Measurements from ENCODE around the gene NTM. TPM values are rescaled to one million over a fixed set of nuclear protein-coding genes. Genes with fewer than 3 reads are reported as not detected.

Gene NTM
- polyA plus RNA-seq, 1 donor (not counting 4 experiments of a cell fraction or from before 2014, with no cell fraction given): 47.9 TPM

- no peak overlapping the region for H2AFZ ChIP-seq (ENCODE audit: control insufficient read depth, low read length)
- no peak for FAIRE-seq
Measured at GRCh38 chr11:131664816-131665215, 294.4 kb downstream of the NTM start.

GRCh38 chr11:131665344-131665968 is 295.0 kb downstream of the NTM start:
- Histone ChIP-seq H3K79me2 (ENCODE audit: control insufficient read depth, insufficient read depth, low read length) (no peaks in the 10 kb centered on the region), H3K9me3 (ENCODE audit: control insufficient read depth, low read depth, low read length) (no peaks in the 10 kb centered on the region), H4K20me1 (ENCODE audit: control insufficient read depth, extremely low read depth, insufficient read depth, low read length) (no peaks in the 10 kb centered on the region), H2AFZ (ENCODE audit: control insufficient read depth, low read length) (no peak overlapping the region), H3K9ac (ENCODE audit: control insufficient read depth, extremely low read depth, insufficient read depth, low read length) (no peak overlapping the region), H3K9me1 (ENCODE audit: control insufficient read depth, extremely low read depth, insufficient read depth, low read length) (no peaks in the 10 kb centered on the region), H3K27me3 (ENCODE audit: control insufficient read depth, extremely low read depth, insufficient read depth, low read length) (no peaks in the 10 kb centered on the region), H3K4me2 (ENCODE audit: control insufficient read depth, extremely low read depth, insufficient read depth, low read depth, low read length) (no peak overlapping the region), H3K36me3 (ENCODE audit: control insufficient read depth in 2 of 2, extremely low read depth in 1 of 2, insufficient read depth in 2 of 2, low read length in 2 of 2) (no peaks in the 10 kb centered on the region), H3K4me3 (ENCODE audit: control insufficient read depth in 2 of 3, extremely low read depth in 1 of 3, insufficient read depth in 2 of 3, low read depth in 1 of 3, low read length in 3 of 3) (no peak overlapping the region), H3K4me1 (ENCODE audit: control insufficient read depth, extremely low read depth, insufficient read depth, low read length) (no peaks in the 10 kb centered on the region), H3K27ac (ENCODE audit: control insufficient read depth, insufficient read depth, low read length) (no peak overlapping the region)
- TF ChIP-seq EZH2 (IDR thresholded peaks at IDR 0.05; ENCODE audit: low read length): no peak
- no peak for TF ChIP-seq CTCF (optimal IDR thresholded peaks at IDR 0.05 in 1 of 3, IDR thresholded peaks at IDR 0.05 in 1 of 3, conservative IDR thresholded peaks at IDR 0.05 in 1 of 3; ENCODE audit: extremely low read depth in 1 of 3, insufficient read depth in 2 of 3, low read length in 3 of 3)
- dilution Hi-C loops (cut with MboI; ENCODE audit: extremely low pct_ligation_motif_present, low sequenced_read_pairs): loop anchor here (25.0 kb wide), 1 partner anchor 603 kb away; no protein-coding TSS in a partner anchor
- FAIRE-seq (no peak), DNase-seq (ENCODE audit: low read depth, low spot score) (no peak)

More at GRCh38 chr11:131664816-131665215, 294.4 kb downstream of the NTM start:
- Histone ChIP-seq H3K4me1 (ENCODE audit: control insufficient read depth, extremely low read depth, insufficient read depth, low read length) (no peaks in the 10 kb centered on the region), H3K9me3 (ENCODE audit: control insufficient read depth, low read depth, low read length) (no peaks in the 10 kb centered on the region), H3K4me2 (ENCODE audit: control insufficient read depth, extremely low read depth, insufficient read depth, low read depth, low read length) (no peak overlapping the region), H3K27me3 (ENCODE audit: control insufficient read depth, extremely low read depth, insufficient read depth, low read length) (no peaks in the 10 kb centered on the region), H4K20me1 (ENCODE audit: control insufficient read depth, extremely low read depth, insufficient read depth, low read length) (no peaks in the 10 kb centered on the region), H3K4me3 (ENCODE audit: control insufficient read depth in 2 of 3, extremely low read depth in 1 of 3, insufficient read depth in 2 of 3, low read depth in 1 of 3, low read length in 3 of 3) (no peak overlapping the region), H3K79me2 (ENCODE audit: control insufficient read depth, insufficient read depth, low read length) (no peaks in the 10 kb centered on the region), H3K9ac (ENCODE audit: control insufficient read depth, extremely low read depth, insufficient read depth, low read length) (no peak overlapping the region), H3K9me1 (ENCODE audit: control insufficient read depth, extremely low read depth, insufficient read depth, low read length) (no peaks in the 10 kb centered on the region), H3K36me3 (ENCODE audit: control insufficient read depth in 2 of 2, extremely low read depth in 1 of 2, insufficient read depth in 2 of 2, low read length in 2 of 2) (no peaks in the 10 kb centered on the region), H3K27ac (ENCODE audit: control insufficient read depth, insufficient read depth, low read length) (no peak overlapping the region)
- dilution Hi-C loops (cut with MboI; ENCODE audit: extremely low pct_ligation_motif_present, low sequenced_read_pairs): loop anchor here (25.0 kb wide), 1 partner anchor 603 kb away; no protein-coding TSS in a partner anchor
- DNase-seq (ENCODE audit: low read depth, low spot score): no peak
- no peak for TF ChIP-seq CTCF (optimal IDR thresholded peaks at IDR 0.05 in 1 of 3, IDR thresholded peaks at IDR 0.05 in 1 of 3, conservative IDR thresholded peaks at IDR 0.05 in 1 of 3; ENCODE audit: extremely low read depth in 1 of 3, insufficient read depth in 2 of 3, low read length in 3 of 3)
- no peak for TF ChIP-seq EZH2 (IDR thresholded peaks at IDR 0.05; ENCODE audit: low read length)
